GM21825 (cell line): ENCODE data around the gene ILKAP.
"Not testable (repeated sequence)": the region's sequence is repeated elsewhere in the genome, so short reads cannot be mapped to it uniquely, and the experiment has no call there.

Source experiments
- ATAC-seq: cut with Tn5 transposase; IDR thresholded peaks from one replicate; pipeline ENCODE4 v1.9.1; 2021; ENCODE audit warnings: mild to moderate bottlenecking, moderate library complexity; ENCODE audit not compliant: unreplicated experiment

ILKAP gene

DNA sequence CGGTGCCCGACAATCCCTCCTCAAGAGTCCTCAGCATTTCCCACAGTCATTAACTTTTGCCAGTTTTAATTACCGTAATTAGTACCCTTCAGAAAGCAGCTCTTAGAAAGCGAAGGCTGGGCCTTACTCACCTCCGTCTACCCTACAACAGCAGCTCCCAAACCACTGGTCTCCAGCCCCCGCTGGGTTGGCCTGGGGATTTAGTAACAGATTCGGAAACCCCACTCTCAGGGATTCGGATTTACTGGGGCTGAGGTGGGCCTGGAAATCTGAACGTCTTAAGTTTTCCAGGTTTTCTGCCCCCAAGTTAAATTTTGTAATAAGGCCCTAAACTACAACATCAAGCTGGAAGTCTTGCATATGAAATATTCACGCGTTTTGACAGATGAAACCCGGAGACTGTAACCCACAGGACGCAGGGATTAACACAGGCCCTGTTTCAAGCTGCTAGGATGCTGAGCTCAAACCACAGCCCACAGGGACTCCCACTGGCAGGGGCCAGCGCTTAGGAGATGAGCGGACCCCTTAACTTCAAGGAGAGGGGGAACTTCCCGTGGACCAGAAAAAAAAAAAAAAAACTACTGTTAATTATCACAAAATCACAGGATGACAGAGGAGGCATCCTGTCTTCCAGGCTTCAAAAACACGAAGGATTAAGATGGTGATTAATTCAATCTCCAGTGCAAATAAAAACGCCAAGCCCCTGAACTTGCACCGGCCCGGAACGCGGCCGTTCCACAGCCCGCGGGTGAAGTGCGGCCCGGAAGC lies 985 bp downstream of the ILKAP start:
- no peak for ATAC-seq

DNA sequence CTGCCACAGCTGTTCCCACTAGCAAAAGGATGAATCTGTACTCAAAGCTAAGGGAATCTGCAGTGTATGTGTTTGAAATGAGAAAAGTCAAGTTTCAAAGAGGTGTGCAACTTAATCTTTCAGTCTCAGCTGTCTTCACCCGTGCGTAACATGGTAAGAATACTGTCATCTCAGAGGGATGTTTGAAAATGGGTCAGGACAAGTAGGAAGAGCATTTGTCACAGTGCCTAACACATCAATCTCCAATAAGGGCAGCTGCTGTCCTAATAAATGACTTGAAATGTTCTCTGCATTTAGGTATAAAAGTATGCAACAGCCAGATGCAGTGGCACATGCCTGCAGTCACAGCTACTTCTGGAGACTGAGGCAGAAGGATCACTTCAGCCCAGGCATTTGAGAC lies 13.1 kb downstream of the ILKAP start:
- no peak for ATAC-seq

DNA sequence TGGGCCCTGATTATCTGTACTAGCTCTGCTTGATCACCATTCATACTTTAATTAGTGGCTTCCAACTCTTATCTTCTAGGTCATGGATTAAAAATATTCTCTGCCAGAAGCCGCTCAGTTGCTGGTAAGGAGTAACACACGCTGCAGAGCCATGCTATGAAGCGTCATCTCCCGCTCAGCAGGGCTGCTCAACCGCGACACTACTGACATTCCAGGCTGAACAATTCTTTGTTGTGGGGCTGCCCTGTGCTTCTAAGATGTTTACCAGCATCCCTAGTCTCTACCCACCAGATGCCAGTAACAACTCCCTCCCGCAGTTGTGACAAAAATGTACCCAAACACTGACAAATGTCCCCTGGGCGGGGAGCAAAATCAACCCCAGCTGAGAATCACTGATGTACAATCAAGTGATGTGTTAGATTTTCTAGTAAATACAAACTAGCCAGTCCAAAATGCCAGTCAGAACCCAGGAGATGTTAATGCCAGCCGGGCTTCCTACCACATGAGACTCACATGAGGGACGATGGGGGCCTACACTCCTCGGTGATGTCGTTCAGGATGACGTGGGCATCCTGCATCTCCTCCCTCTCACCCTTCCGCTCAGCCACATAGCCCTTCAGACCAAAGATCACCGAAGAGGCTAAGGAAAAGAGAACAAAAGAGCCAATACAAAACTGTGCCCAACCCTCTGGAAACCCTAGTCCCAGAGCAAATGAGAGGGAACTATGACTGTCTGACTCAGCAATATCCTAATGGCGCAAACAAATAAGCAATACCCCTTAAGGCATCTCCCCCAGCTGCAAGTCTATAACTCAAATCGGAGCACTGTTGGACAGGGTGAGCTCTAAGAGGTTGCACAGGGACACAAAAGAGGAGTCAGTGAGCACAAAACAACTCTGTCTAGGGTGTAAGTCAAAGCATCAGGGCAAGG lies 15.6 kb downstream of the ILKAP start:
- ATAC-seq: no peak

DNA sequence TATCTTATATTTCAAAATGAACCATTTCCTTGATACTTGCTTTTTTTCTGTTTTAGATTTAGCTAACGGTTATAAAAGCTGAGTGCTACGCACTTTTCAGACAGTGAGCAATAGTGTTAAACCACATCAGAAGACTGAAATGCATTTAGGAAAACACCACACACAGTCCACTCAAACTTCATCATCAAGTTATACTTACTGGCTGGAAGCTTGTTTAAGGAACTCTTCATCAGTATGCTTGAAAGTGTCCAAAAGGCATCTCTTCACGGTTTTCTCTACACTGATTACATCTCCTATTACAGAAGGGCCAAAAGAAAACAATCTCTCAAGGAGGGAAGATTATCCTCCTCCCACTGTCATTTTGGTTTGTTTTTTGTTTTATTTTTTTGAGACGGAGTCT lies 19.7 kb downstream of the ILKAP start:
- ATAC-seq: no peak

DNA sequence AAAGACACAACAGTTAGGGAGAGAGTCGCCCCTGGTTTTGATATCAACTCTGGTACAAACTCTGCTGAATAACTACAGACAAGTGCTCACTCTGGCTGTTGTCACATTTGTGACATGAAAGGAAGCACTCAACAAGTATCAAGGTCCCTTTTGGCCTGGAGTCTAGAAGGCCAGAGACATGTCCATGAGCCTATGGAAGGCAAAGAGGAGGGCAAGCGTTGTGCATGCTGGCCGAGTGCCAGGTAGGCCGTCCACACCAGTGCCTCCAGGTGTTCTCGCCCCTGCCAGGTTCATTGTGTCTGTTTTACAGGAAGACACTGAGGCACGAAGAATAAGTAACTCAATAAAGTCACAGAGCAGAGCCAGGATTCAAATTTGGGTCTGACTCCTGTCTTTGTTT lies 21.1 kb downstream of the ILKAP start:
- ATAC-seq: no peak

DNA sequence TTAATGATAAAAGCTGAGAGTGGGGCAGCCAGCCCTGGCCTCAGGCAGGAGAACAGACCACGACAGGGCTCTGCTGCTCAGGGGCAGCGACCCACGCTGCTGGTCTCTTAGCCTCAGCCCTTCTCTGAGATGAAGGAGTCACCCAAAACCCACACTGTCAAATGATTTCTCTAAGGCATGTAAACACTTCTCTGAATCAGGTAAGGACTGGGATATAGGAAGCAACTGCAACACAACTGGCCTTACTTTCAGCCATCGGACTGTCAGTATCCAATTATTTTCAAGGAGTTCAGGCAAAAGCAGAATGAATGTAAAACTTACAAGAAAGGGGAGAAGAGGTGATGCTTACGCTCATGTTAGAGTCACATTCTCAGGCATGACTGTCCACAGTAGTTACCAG lies 22.9 kb downstream of the ILKAP start:
- no peak for ATAC-seq

DNA sequence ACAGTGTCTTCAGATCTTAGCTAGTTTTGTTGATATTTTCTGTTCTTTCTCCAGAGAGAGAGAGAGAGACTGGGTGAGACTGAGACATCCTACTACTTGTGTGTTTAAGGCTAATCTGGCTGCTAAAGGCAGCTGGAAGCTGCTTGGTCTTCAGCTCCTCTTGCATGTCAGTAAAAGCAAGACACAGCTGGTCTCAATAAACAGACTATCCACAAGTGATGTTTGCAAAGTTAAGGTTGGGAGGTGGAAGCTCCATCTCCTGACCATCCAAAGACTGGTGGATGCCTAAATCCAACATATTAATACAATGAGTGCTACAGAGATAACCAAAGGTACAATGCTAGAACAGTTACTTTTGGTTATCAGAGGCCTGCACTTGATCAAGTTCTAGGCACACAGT lies 26.9 kb downstream of the ILKAP start:
- no peak for ATAC-seq

DNA sequence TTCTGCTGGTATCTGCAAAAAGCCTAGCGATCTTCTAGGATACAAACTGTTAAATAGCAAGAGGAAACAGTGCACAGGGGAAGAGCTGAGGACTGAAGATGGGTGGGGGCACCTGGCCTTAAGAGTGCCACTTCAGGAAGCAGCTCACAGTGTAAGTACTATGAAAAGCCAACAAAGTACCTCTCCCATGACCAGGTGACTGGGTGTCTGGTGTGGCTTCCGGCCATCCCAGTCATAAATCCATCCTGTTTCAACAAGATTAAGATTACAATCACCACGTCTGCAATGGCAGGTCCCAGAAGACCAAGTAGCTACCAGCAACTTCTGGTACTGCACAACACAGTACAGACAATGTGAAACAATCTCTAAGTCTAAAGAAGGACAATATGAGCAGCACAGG lies 28.8 kb downstream of the ILKAP start:
- ATAC-seq: no peak

DNA sequence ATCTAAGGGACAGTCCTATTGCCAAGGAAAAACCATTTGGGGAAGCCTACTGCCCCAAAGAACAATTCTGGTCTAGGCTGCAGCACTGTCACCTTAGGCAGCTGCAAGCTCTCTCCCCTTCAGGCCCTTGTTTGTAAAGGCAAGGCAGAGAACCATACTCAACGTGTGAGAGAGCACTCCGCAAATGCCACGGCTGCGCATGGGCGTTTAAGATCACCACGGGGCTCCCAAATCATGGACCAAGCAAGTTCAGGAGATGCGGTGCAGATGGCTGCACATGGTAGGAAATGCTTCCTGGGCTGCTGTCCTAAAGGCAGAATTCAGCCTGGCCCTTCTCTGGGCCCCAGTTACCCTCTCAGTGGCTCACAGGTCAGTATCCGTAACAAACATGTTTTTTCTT lies 29.2 kb downstream of the ILKAP start:
- ATAC-seq: no peak

DNA sequence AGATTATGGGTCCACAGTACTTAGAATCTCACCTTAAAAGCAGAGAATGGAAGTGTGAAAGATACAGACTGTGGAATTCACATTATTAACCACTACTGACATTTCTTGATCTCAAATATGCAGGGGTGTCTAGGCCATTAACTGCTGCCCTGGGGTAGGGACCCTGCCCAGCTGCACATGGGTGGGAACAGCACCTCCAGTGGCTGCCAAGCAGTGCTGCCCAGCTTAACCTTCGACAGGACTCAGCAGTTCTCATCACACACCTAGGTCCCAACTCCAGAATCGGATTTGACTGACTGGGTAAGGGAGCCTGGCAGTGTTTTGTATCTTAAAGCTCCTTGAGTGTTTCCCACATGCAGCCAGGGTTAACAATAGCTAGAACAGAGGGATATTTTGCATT lies 29.8 kb downstream of the ILKAP start:
- ATAC-seq: no peak

DNA sequence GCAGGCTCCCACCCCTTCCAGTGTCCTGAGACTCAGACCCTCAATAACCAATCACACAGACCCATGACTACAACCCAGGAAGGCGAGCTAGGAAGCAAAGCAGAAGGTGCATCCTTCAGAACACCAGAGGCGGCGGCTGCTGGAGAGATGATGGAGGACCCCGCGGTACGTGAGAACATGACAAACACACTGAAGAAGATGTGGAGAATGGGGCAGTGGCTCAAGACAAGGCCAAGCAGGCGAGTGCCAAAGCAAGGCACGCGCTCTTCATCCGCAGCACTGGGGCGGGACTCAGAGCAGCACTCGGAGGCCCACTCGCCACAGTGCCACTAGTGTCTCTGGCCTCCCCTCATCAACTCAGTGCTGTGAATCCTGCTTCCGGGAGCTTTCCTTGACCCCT lies 31.1 kb downstream of the ILKAP start:
- ATAC-seq: no peak

DNA sequence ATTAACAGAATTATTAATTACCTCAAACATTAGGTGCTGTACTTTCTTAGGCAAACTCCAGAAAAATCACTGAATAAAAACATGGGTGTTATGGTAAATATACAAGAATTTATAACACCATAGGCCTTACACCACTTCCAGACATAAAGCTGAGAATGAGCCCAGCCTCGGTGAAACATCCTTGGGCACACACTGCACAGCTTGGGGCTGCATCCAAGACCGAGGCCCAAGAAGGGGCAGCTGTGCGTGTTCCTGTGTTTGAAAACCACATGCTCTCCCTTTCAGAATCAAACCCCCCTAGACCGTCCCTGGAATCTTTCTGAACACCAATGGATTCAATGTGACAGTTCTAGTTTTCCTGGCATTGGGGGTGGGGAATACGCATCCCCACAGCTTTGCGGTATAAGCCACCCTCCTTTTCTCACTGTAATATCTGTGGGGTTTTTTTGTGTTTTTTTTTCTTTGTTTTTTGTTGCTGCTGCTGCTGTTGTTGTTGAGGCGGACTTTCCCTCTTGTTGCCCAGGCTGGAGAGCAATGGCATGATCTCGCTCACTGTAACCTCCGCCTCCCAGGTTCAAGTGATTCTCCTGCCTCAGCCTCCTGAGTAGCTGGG lies 31.8 kb downstream of the ILKAP start:
- ATAC-seq: no peak

DNA sequence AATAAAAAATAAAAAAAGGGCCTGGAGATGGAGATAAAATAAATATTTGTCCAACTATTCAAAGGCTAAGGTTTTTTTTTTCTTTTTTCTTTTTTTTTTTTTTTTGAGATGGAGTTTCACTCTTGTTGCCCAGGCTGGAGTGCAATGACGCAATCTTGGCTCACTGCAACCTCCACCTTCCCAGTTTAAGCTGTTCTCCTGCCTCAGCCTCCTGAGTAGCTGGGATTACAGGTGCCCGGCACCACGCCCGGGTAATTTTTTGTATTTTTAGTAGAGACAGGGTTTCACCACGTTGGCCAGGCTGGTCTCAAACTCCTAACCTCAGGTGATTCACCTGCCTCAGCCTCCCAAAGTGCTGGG lies 32.4 kb downstream of the ILKAP start:
- not testable (repeated sequence) for ATAC-seq

DNA sequence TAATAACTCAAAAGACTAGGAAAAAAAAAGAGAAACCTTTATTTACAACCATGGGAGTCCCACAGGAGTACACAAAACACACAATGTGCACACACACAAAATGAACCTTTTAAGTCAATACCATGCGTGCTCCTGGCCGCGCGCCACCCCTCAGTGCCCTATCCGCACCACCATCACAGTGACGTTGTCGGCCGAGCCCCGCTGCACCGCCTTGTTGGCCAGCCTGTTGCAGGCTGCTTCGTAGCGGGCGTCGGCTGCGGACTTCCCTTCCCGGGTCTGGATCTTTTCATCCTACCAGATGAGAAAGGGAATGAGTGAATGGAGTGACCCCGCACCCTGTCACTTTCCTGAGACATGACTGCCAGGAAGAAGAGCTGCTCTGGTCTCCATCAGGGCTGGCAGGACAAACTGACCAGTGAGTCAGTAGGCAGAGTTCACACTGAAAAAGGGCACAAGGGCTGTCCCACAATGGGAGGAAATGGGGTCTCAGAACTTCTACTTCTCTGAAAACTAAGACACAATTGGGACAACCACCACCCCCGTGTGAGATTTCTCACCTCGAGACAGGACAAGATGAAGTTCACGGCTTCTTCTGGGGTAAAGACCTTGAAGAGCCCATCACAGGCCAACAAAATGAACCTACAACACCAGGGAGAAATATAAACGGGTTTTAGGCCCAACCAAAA lies 33.0 kb downstream of the ILKAP start:
- ATAC-seq: no peak

DNA sequence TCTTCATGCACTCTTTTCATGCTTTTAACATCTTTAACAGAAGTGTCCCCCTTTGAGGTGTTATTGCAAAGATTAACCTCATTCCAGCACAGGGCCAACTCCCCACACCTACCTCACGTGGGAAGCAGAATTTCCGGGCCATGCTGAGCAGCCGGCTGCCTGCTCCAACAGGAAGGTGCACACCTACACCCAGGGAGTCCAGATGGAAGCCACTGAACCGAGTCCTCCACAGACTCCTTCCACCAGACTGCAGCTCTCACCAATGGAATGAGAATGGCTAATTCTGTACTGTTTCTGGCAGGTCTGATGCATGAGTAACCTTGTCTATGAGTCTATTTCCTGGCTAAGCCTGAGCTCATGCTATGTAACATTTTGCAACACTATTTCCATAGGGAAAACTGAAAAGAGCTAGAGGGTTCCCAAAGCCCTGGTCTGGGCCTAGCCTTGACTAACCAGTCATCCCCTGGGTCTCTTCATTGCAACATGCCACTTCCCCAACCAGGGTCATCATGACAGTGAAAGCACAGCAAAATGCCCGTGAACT lies 33.7 kb downstream of the ILKAP start:
- ATAC-seq: no peak

DNA sequence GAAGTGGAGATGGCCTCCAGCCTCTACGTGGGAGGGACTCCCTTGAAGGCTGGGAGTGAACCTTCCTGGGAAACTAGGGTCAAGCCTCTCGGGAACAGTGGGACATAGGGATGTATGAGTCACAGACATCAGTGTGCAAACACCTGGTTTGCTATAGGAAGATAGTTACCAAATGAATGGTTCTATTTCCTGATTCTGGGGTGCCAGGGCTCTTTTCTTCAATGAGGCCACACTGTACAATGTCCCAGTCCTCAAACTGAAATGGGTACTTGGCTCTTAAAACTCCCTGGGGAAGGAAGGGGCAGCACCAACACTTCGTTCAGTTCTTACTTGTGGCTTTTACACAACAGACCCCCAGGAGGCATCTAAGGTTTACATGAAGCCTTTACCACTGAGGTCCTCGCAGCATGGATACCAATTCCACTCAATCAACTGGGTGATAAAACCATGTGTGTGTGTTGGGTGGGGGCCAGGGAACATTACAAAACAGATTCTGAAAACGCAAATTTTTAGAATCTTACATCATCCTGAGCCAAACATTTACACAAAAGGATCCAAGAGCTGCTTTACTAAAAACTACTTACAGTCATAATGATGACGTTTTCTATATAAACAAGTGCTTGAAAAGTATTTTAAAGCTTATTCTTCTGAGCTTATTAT lies 34.3 kb downstream of the ILKAP start:
- no peak for ATAC-seq

DNA sequence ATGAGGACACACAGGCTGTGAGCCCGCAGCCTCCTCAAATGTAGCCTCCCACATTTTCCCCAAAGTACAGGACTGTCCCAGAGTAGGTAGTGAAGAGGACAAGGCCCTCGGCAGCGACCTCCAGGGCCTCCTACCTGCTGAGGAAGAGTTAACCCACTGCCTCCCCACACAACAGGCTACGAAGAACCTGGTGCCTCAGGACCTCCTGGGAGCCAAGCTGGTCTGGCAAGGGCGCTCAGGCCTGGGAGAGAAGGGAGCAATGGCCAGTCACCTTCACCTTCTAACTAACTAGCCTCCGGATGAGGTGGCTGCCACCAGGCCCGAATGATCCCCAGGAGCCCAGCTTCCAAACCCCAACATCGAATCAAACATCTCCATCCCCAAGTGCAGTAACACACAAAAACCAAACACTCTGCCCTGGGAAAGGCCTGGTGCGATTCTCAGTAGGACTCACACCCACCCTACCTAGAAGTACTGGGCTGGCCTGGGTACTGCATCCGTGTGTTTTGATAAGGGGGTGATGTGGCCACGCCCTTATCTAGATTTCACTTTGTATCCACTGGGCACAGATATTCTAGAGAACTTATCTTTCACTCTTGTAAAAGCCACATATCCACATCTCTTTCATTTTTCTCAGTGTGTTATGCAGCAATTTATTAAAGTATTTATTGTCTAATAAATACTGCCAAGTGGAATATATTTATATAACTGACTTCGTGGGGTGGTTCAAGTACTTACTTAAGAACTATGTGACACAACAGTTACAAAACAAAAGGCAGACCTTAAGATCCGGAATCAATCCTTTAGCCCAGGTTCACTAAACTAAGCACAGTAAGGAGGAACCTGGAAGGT lies 35.1 kb downstream of the ILKAP start:
- ATAC-seq: no peak

DNA sequence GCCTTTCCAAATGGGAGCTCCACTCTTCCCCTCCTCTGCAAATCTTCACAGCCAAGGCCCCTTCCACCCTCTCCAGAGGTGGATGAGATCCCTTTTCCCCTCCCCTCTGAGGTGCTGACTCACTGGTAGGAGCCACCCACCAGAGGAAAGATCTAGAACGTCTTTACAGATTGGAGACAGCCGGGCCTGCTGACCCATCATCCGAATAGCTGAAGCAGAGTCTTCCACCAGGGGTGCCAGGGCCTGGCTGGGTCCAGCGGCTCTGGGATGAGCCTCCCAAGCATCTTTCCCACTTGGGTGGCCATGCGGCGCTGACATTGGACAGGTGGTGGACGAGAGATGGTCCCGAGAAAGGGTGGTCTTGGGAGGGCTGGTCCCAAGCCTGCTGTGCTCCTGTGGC lies 35.7 kb downstream of the ILKAP start:
- ATAC-seq: no peak

DNA sequence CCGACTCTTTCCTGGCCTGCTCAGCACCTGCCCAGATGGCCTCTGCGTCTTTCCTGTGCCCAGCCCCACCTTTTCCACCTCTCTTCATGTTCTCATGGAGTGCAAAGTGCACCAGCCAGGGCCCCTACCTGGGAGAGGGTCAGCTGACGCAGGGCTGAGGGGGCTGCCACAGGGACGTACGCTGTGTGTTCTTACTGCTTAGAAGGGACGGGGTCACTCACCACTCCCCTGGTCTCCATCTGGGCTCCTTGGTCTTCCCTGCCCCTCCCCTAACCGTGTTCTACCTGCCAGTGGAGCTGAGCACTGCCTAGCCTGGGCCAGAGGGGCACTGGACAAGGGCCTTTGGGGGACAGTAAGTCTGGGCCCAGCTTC lies 36.2 kb downstream of the ILKAP start:
- no peak for ATAC-seq
